CD8-positive, alpha-beta memory T cell (primary cell): ENCODE results near the gene MAP3K21. TPM values are rescaled to one million over a fixed set of nuclear protein-coding genes. Genes with fewer than 3 reads are reported as not detected.

ENCODE experiments used
- CTCF ChIA-PET: fragments of 350-600 bp; sonication (Branson Sonifier 250); formaldehyde crosslinking; loops from one replicate; lab custom pipeline; 2021; ENCODE audit warnings: antibody characterized with exemption; lab: Charles Lee
- POLR2A ChIA-PET: fragments of 350-600 bp; sonication (Branson Sonifier 250); formaldehyde crosslinking; loops from one replicate; lab custom pipeline; 2021; ENCODE audit warnings: antibody characterized with exemption; lab: Charles Lee
- DNase-seq, 5 donors: peaks; one replicate each; pipeline versions ENCODE4 v3.0.0 to v3.0.0-alpha.2; 2020 to 2022; ENCODE audit warnings: mixed read lengths in 1 of 5
- H3K27ac ChIP-seq: one replicate; pipeline ENCODE4 v1.7.0; 2013; ENCODE audit warnings: low read depth, mild to moderate bottlenecking, low read length, moderate library complexity
- H3K27me3 ChIP-seq: 2 replicates; pipeline ENCODE4 v1.7.0; 2013; ENCODE audit warnings: low read length, mild to moderate bottlenecking; ENCODE audit not compliant: insufficient read depth, poor library complexity, severe bottlenecking
- H3K36me3 ChIP-seq: 2 replicates; pipeline ENCODE4 v1.7.0; 2013; ENCODE audit warnings: mild to moderate bottlenecking, low read length, moderate library complexity; ENCODE audit not compliant: insufficient read depth
- H3K4me1 ChIP-seq: 2 replicates; pipeline ENCODE4 v1.7.0; 2013; ENCODE audit warnings: mild to moderate bottlenecking, low read length, moderate library complexity; ENCODE audit not compliant: insufficient read depth
- H3K4me3 ChIP-seq: 2 replicates; pipeline ENCODE4 v1.7.0; 2013; ENCODE audit warnings: mild to moderate bottlenecking, low read length
- H3K9me3 ChIP-seq: 2 replicates; pipeline ENCODE4 v1.7.0; 2013; ENCODE audit warnings: mild to moderate bottlenecking, low read length
- H3K27ac Mint-ChIP-seq, 8 donors: one replicate each; pipeline ENCODE4 v1.8.0; 2020 to 2021; ENCODE audit warnings: mixed read lengths in 8 of 8, mild to moderate bottlenecking in 6 of 8, inconsistent platforms in 3 of 8, moderate library complexity in 3 of 8
- H3K27me3 Mint-ChIP-seq, 2 donors: one replicate each; pipeline ENCODE4 v1.8.0; 2020 to 2021; ENCODE audit warnings: mixed read lengths in 2 of 2, mild to moderate bottlenecking in 1 of 2, moderate library complexity in 1 of 2
- H3K36me3 Mint-ChIP-seq, 3 donors: one replicate each; pipeline ENCODE4 v1.8.0; 2020 to 2021; ENCODE audit warnings: mixed read lengths in 3 of 3, inconsistent platforms in 1 of 3, mild to moderate bottlenecking in 1 of 3
- H3K4me1 Mint-ChIP-seq, 3 donors: one replicate each; pipeline ENCODE4 v1.8.0; 2020 to 2021; ENCODE audit warnings: mixed read lengths in 3 of 3, inconsistent platforms in 1 of 3, mild to moderate bottlenecking in 1 of 3
- H3K4me3 Mint-ChIP-seq, 7 donors: one replicate each; pipeline ENCODE4 v1.8.0; 2020 to 2021; ENCODE audit warnings: mixed read lengths in 7 of 7, mild to moderate bottlenecking in 6 of 7, moderate library complexity in 4 of 7, inconsistent platforms in 2 of 7
- H3K9me3 Mint-ChIP-seq, 5 donors: one replicate each; pipeline ENCODE4 v1.8.0; 2020 to 2022; ENCODE audit warnings: mixed read lengths in 5 of 5, mild to moderate bottlenecking in 3 of 5, moderate library complexity in 2 of 5, inconsistent platforms in 1 of 5
- polyA plus RNA-seq: library from polyadenylated mRNA; unstranded; fragments of 300-500 nt; fragmentation: Illumina TruSeq; gene quantifications from one replicate; pipeline ENCODE4 v1.2.3, GENCODE V29; 2021
- total RNA-seq, 2 experiments: library from RNA; stranded (reverse); gene quantifications; one replicate each; pipeline ENCODE4 v1.2.3, GENCODE V29; 2021

MAP3K21 gene
- total and polyA plus RNA-seq, 3 experiments from 2014 or later, result 0.54 to 2.8 (median 2.8) TPM

DNA sequence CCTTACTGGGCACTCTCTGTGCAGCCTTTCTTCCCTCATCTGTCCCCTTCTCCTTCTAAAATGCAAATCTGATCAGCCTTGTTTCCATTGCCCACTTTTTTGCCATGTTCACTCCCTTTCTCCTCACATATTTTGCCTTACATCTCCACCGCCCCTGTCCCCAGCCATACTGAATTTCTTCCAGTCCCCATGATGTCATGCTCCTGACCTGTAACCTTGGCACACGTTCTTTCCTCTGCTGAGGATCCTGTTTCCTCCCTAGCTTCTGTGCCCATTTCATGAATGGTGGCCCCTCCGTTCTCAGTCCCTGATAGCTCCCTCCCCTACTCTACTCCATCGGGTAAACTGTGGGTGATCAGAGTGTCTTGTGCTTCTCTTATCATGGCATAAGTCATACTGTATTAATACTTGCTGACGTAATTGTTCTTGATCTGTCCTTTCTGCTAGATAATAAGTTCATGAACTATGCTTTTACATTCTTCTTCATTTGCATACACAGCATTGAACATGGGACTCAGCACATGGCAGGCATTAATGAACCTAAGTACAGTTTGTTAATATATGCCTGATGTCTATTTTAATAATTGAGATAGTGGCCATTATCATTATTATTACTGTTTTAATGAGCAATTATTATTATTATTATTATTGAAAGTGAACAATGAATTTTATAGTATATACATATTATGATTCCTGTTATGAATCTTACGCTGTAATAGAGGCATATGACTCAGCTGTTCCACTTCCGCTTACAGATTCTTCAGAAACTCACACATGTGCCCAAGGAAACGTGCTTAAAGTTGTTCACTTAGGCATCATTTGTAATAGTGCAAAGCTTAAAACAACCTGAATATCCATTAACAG, 28.5 kb downstream of the MAP3K21 start:
- Mint-ChIP-seq H3K4me1 (peaks cover 4 to 10% (median 9%) of the 10 kb centered on the region in 3 donors), H3K4me3 (peak overlapping the region in 3 of 7 donors; percentile 19 to 23 (median 22)), H3K9me3 (peaks cover 0 to 2% (median 0%) of the 10 kb centered on the region in 5 donors), H3K36me3 (peaks cover 0 to 2% (median 0%) of the 10 kb centered on the region in 3 donors), H3K27ac (no peak overlapping the region), H3K27me3 (peaks cover 0 to 1% of the 10 kb centered on the region in 2 donors)
- Histone ChIP-seq H3K36me3 (no peaks in the 10 kb centered on the region), H3K9me3 (no peaks in the 10 kb centered on the region), H3K4me3 (no peak overlapping the region), H3K27me3 (no peaks in the 10 kb centered on the region), H3K4me1 (no peaks in the 10 kb centered on the region), H3K27ac (no peak overlapping the region)
- DNase-seq, result no peak
- ChIA-PET POLR2A (no interaction called here), CTCF (no interaction called here)

DNA sequence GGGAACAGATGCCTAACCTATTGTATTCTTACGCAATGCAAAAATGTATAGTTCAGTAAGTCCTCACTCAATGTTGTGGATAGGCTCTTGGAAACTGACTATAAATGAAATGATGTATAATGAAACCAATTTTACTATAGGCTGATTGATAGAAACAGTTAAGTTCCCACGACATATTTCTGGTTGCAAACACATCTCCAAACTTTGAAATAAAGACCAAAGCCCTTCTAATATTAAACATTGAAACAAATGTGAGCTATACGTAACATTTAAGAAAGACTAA, 29.1 kb downstream of the MAP3K21 start:
- no peaks in the 10 kb centered on the region for H3K4me1 ChIP-seq
- Mint-ChIP-seq H3K36me3 (peaks cover 0 to 2% (median 0%) of the 10 kb centered on the region in 3 donors), H3K4me1 (peaks cover 4 to 10% (median 9%) of the 10 kb centered on the region in 3 donors), H3K27ac (no peak overlapping the region), H3K9me3 (peaks cover 0 to 2% (median 0%) of the 10 kb centered on the region in 5 donors), H3K4me3 (peak overlapping the region in 3 of 7 donors; percentile 19 to 23 (median 22)), H3K27me3 (peaks cover 0 to 1% of the 10 kb centered on the region in 2 donors)
- CTCF ChIA-PET, result no interaction called here
- H3K27me3 ChIP-seq, result no peaks in the 10 kb centered on the region
- POLR2A ChIA-PET, result no interaction called here
- no peak overlapping the region for H3K27ac ChIP-seq
- no peaks in the 10 kb centered on the region for H3K36me3 ChIP-seq
- no peak for DNase-seq
- H3K4me3 ChIP-seq, result no peak overlapping the region
- no peaks in the 10 kb centered on the region for H3K9me3 ChIP-seq

DNA sequence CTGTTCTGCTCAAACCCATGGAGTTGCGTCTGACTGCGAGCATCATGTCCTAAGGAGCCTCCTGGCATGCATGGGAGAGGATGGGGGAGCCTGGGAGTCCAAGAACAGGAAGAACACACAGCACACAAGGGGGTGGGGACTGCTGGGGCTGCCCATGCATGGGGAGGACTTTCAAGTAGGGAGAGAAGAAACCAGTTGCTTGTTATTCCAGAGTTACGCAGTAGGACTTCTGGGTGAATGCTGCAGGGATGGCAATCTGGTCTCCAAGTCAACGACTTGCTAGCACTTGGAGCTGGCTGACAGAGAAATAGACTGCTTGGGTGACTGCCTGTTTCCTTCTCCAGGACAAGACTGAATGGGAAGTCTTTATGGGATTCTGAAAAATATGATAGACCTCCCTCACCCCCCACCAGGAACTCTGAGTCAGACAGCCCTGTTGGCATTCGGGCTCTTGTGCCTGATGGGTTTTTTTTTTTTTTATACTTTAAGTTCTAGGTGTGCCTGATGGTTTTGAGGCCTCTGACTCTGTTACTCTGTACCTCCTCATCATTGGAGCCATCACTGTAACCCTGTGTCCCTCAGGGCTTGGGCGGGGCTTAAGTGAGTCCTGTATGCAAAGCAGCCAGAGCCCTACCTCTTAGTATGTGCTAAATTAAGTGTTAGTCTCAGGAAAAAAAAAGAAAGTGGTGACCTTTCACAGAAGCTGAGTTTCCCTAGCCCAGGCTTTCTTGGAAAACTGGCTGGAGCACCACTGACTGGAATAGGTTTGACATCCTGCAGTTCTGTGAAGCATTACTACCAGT, 30.3 kb downstream of the MAP3K21 start:
- H3K36me3 ChIP-seq, result no peaks in the 10 kb centered on the region
- Mint-ChIP-seq H3K9me3 (no peaks in the 10 kb centered on the region), H3K4me1 (peaks cover 4 to 10% (median 9%) of the 10 kb centered on the region in 3 donors), H3K27me3 (peaks cover 0 to 4% of the 10 kb centered on the region in 2 donors), H3K27ac (no peak overlapping the region), H3K36me3 (peaks cover 0 to 2% (median 0%) of the 10 kb centered on the region in 3 donors), H3K4me3 (no peak overlapping the region)
- H3K27me3 ChIP-seq, result no peaks in the 10 kb centered on the region
- H3K9me3 ChIP-seq, result no peaks in the 10 kb centered on the region
- H3K27ac ChIP-seq, result no peak overlapping the region
- no peak overlapping the region for H3K4me3 ChIP-seq
- H3K4me1 ChIP-seq, result no peaks in the 10 kb centered on the region
- ChIA-PET CTCF (no interaction called here), POLR2A (no interaction called here)
- no peak for DNase-seq

DNA sequence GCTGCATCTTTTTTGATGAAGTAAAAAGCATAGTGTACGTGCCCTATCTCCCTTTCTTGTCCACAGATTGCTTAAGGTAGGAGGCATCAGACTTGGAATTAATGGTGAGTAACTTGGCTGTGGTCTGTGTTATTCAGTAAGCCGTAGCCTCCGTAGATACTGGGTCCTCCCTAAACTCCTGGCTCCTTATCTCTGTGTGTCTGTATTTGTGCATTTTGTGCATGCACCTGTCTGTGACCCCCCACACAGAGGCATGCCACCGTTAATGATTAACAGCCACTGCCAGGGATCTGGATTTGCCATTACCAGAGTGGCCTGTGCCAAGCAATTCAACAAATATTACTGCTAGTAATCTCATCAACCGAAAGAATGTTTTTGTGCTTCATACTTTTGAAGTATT, 31.9 kb downstream of the MAP3K21 start:
- Mint-ChIP-seq H3K4me3 (no peak overlapping the region), H3K9me3 (no peaks in the 10 kb centered on the region), H3K27ac (peak overlapping the region in 1 of 8 donors; percentile 19), H3K4me1 (peaks cover 4 to 10% (median 9%) of the 10 kb centered on the region in 3 donors), H3K27me3 (peaks cover 4% of the 10 kb centered on the region in 2 donors), H3K36me3 (peaks cover 0 to 2% (median 0%) of the 10 kb centered on the region in 3 donors)
- Histone ChIP-seq H3K27ac (no peak overlapping the region), H3K27me3 (no peaks in the 10 kb centered on the region), H3K4me1 (no peaks in the 10 kb centered on the region), H3K4me3 (no peak overlapping the region), H3K9me3 (no peaks in the 10 kb centered on the region), H3K36me3 (no peaks in the 10 kb centered on the region)
- POLR2A ChIA-PET, result no interaction called here
- CTCF ChIA-PET, result no interaction called here
- no peak for DNase-seq

DNA sequence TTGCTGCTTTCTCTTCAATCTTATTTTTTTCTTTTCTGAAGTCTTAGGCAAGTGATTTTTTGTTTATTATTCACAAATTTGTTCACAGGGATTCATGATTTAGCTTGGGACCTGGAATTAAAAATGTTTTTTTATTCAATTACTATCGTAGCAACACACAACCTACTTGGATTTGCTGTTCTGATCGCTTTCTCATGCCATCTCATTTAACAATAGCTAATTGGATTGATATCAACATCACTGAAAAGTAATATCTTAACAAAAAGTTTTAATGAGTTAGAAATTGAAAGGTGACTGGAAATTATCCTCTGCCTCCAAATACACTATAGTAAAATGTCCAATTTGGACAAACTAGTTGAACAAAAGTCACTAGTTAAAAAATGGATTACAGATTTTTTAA, 32.4 kb downstream of the MAP3K21 start:
- CTCF ChIA-PET, result no interaction called here

DNA sequence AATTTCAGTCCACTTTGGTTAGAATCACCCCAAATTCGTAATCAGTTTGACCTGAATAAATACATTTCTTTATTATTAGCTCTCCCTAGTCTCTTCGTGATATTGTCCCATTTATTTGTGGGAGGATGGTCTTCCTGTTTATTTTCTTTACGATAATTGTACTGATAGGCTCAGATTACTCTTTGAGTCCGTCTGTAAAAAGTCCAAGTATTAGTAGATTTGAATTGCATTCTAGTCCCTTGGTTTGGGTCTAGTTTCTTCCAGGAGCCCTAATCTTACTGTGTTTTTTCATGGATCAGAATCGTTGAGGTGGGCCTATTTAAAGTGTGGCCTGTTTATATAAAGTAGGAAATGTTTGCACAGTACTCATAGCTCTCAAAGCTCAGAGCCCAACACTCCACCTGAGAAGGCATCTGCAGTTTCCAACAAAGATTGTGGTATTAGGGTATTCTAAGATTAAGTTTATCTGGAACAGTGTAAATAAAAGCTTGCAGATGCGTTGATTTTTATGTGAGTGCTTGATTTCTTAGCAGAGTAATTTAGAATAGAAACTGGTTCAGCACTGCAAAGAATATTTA, 33.1 kb downstream of the MAP3K21 start:
- Histone ChIP-seq H3K27me3 (no peaks in the 10 kb centered on the region), H3K36me3 (no peaks in the 10 kb centered on the region), H3K9me3 (no peaks in the 10 kb centered on the region), H3K4me1 (no peaks in the 10 kb centered on the region), H3K27ac (no peak overlapping the region), H3K4me3 (no peak overlapping the region)
- Mint-ChIP-seq H3K9me3 (no peaks in the 10 kb centered on the region), H3K4me1 (peaks cover 4 to 10% (median 9%) of the 10 kb centered on the region in 3 donors), H3K27me3 (peaks cover 4 to 5% of the 10 kb centered on the region in 2 donors), H3K4me3 (no peak overlapping the region), H3K36me3 (peaks cover 0 to 2% (median 0%) of the 10 kb centered on the region in 3 donors), H3K27ac (no peak overlapping the region)
- ChIA-PET POLR2A (no interaction called here), CTCF (no interaction called here)
- no peak for DNase-seq

More for the DNA sequence above, 32.4 kb downstream of the MAP3K21 start:
- no peaks in the 10 kb centered on the region for H3K36me3 ChIP-seq
- H3K27ac ChIP-seq, result no peak overlapping the region
- Mint-ChIP-seq H3K4me3 (no peak overlapping the region), H3K9me3 (no peaks in the 10 kb centered on the region), H3K4me1 (peaks cover 4 to 10% (median 9%) of the 10 kb centered on the region in 3 donors), H3K27me3 (peaks cover 4% of the 10 kb centered on the region in 2 donors), H3K27ac (no peak overlapping the region), H3K36me3 (peaks cover 0 to 2% (median 0%) of the 10 kb centered on the region in 3 donors)
- DNase-seq, result no peak
- H3K4me1 ChIP-seq, result no peaks in the 10 kb centered on the region
- H3K27me3 ChIP-seq, result no peaks in the 10 kb centered on the region
- H3K9me3 ChIP-seq, result no peaks in the 10 kb centered on the region
- H3K4me3 ChIP-seq, result no peak overlapping the region
- POLR2A ChIA-PET, result no interaction called here

DNA sequence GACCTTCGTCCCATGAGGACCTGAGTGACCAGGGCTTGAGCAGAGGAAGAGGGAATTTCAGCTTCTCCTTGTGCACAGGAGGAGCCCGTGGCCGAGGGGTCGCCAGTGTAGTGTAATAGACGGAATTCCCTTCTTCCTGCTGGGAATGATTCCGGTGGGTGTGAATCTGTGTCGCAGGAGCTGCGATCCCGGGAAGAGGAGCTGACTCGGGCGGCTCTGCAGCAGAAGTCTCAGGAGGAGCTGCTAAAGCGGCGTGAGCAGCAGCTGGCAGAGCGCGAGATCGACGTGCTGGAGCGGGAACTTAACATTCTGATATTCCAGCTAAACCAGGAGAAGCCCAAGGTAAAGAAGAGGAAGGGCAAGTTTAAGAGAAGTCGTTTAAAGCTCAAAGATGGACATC, 34.4 kb downstream of the MAP3K21 start:
- peaks cover 0 to 1% (median 0%) of the 10 kb centered on the region in 3 donors for H3K36me3 Mint-ChIP-seq
- POLR2A ChIA-PET, result no interaction called here

More for the DNA sequence above, 34.4 kb downstream of the MAP3K21 start:
- no peaks in the 10 kb centered on the region for H3K9me3 Mint-ChIP-seq
- Histone ChIP-seq H3K36me3 (no peaks in the 10 kb centered on the region), H3K9me3 (no peaks in the 10 kb centered on the region), H3K27ac (no peak overlapping the region), H3K4me3 (no peak overlapping the region), H3K4me1 (no peaks in the 10 kb centered on the region), H3K27me3 (no peaks in the 10 kb centered on the region)
- H3K27me3 Mint-ChIP-seq, result peaks cover 3 to 9% of the 10 kb centered on the region in 2 donors
- peaks cover 0 to 1% (median 0%) of the 10 kb centered on the region in 3 donors for H3K4me1 Mint-ChIP-seq
- no peak for DNase-seq
- H3K27ac Mint-ChIP-seq, result no peak overlapping the region
- CTCF ChIA-PET, result no interaction called here
- H3K4me3 Mint-ChIP-seq, result no peak overlapping the region
